Purkinje cell (primary cell): ENCODE measurements around the gene POM121L12. TPM values are rescaled to one million over a fixed set of nuclear protein-coding genes. Genes with fewer than 3 reads are reported as not detected.

Experiments
- polyA plus RNA-seq: library from polyadenylated mRNA; unstranded; fragments of >200 nt; fragmentation: Nextera tagmentation; gene quantifications from 2 replicates; pipeline ENCODE4 v1.2.1, GENCODE V29; 2014

The POM121L12 gene
- polyA plus RNA-seq, result not detected in 2 replicates

DNA sequence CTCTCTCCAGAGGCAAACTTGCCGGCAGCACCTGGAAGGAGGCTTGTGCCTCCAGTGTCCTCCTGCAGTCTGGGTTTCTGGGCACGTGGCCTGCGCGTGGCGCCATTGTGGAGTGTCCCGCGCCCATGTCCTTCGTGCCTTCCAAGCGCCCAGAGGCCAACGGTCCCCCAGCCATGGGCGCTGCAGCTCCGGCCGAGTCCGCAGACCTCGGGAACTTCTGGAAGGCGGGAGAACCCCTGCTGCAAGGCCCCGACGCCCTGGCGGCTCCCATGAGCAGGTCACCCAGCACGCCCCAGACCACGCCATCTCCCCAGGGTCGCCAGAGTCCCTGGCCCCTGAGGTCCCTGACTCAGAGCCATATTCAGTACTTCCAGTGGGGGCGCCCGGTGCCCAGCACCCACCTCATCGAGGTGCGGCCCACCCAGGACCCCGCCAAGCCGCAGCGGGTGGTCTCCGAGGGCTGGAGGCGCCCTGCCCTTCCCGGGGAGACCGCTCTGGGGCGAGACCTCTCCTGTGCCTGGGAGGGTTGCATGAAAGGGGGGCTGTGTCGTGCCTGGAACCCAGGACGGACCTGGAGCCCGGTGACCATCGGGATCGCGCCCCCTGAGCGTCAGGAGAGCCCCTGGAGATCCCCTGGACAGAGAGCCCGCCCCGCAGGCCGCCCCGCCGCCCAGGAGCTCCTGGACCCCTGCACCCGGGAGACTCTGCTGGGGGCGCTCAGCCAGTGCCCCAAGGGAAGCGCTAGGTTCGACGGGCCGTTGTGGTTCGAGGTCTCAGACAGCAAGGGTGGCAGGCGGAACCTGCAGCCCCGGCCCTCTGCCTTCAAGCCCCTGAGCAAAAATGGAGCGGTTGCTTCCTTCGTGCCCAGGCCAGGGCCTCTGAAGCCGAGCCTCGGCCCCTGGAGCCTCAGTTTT lies at the start of gene POM121L12:
Gene POM121L12 (plus strand): TSS at position 135 of the 914 bp plus-strand sequence. CDS start 39 bp downstream, at position 174.

